Neural progenitor cell (in vitro differentiated cells): ENCODE data around the gene GDF7. TPM values are rescaled to one million over a fixed set of nuclear protein-coding genes. Genes with fewer than 3 reads are reported as not detected.
A peak's percentile ranks its signal among the peaks of the same experiment; 100 is the strongest.

Source experiments
- DNase-seq: peaks from one replicate; pipeline ENCODE4 v3.0.0-alpha.2; 2016; ENCODE audit warnings: low spot score
- H2AFZ ChIP-seq: fragments of 200-600 bp; sonication (generic); replicated peaks from 2 replicates; pipeline ENCODE4 v1.6.1; 2016; ENCODE audit warnings: antibody characterized with exemption
- H3F3A ChIP-seq: fragments of 200-600 bp; sonication (generic); 2 replicates; pipeline ENCODE4 v1.6.1; 2016; ENCODE audit warnings: antibody characterized with exemption, low read depth
- H3K27ac ChIP-seq: fragments of 200-600 bp; sonication (generic); 2 replicates; pipeline ENCODE4 v1.5.1; 2016; ENCODE audit warnings: mild to moderate bottlenecking
- H3K27me3 ChIP-seq: fragments of 200-600 bp; sonication (generic); 2 replicates; pipeline ENCODE4 v1.6.1; 2016; ENCODE audit warnings: mild to moderate bottlenecking, moderate library complexity
- H3K36me3 ChIP-seq: fragments of 200-600 bp; sonication (generic); 2 replicates; pipeline ENCODE4 v1.5.1; 2016
- H3K4me1 ChIP-seq: fragments of 200-600 bp; sonication (generic); 2 replicates; pipeline ENCODE4 v1.6.1; 2016; ENCODE audit warnings: mixed run types
- H3K4me2 ChIP-seq: fragments of 200-600 bp; sonication (generic); 2 replicates; pipeline ENCODE4 v1.6.1; 2016
- H3K4me3 ChIP-seq: fragments of 200-600 bp; sonication (generic); 2 replicates; pipeline ENCODE4 v1.5.1; 2016
- H3K79me2 ChIP-seq: fragments of 200-600 bp; sonication (generic); 2 replicates; pipeline ENCODE4 v1.6.1; 2016; ENCODE audit warnings: low read depth
- H3K9ac ChIP-seq: fragments of 200-600 bp; sonication (generic); 2 replicates; pipeline ENCODE4 v1.6.1; 2016
- H3K9me3 ChIP-seq: fragments of 200-600 bp; sonication (generic); 2 replicates; pipeline ENCODE4 v1.5.1; 2016; ENCODE audit warnings: low read depth
- H4K20me1 ChIP-seq: fragments of 200-600 bp; sonication (generic); 2 replicates; pipeline ENCODE4 v1.6.1; 2016; ENCODE audit warnings: low read depth
- H3K27ac Mint-ChIP-seq: 3 replicates; pipeline ENCODE4 v1.8.0; 2021; ENCODE audit warnings: mixed read lengths
- H3K27me3 Mint-ChIP-seq: 2 replicates; pipeline ENCODE4 v1.8.0; 2022; ENCODE audit warnings: low read depth, mild to moderate bottlenecking, inconsistent platforms, moderate library complexity, mixed read lengths; ENCODE audit not compliant: insufficient read depth
- H3K36me3 Mint-ChIP-seq: 3 replicates; pipeline ENCODE4 v1.8.0; 2021; ENCODE audit warnings: mixed read lengths
- H3K4me1 Mint-ChIP-seq: 3 replicates; pipeline ENCODE4 v1.8.0; 2021; ENCODE audit warnings: mixed read lengths
- H3K4me3 Mint-ChIP-seq: 3 replicates; pipeline ENCODE4 v1.8.0; 2021; ENCODE audit warnings: mild to moderate bottlenecking, moderate library complexity, mixed read lengths
- H3K9me3 Mint-ChIP-seq: 3 replicates; pipeline ENCODE4 v1.8.0; 2020; ENCODE audit warnings: mixed read lengths
- EZH2 ChIP-seq: fragments of 200-600 bp; sonication (generic); IDR thresholded peaks from 2 replicates; pipeline ENCODE4 v1.6.1; 2017; ENCODE audit warnings: antibody characterized with exemption, mild to moderate bottlenecking, moderate library complexity
- EZH2phosphoT487 ChIP-seq: fragments of 200-600 bp; sonication (generic); IDR thresholded peaks from 2 replicates; pipeline ENCODE4 v1.6.1; 2017; ENCODE audit warnings: antibody characterized with exemption
- total RNA-seq: library from RNA; depleted of rRNA; stranded (reverse); fragments of >200 nt; gene quantifications from 2 replicates; pipeline ENCODE4 v1.2.3, GENCODE V29; 2015; ENCODE audit warnings: low replicate concordance
- TF ChIP-seq, protein P1 (sequence below): fragments of 200-600 bp; sonication (generic); IDR thresholded peaks from 2 replicates; pipeline ENCODE4 v1.5.1; 2017; ENCODE audit warnings: antibody characterized with exemption, mild to moderate bottlenecking

Gene GDF7
- total RNA-seq, 1 donor from 2014 or later: not detected

DNA sequence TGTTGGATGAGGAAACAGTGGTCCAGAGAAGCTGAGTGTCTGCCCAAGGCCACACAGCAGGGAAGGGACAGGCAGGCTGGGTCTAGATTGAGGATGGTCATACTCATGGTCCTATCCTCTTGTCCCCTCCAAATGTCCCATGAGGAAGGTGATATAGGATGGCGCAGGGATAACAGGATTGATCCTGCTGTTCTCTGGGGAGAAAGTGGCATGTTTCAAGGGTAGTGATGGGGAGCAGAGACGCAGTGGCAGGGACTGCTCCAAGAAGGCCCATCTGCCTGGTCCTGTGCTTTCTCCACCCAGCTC is 40.6 kb upstream of the GDF7 start:
- Mint-ChIP-seq H3K27ac (peak overlapping the region; percentile 69), H3K4me3 (no peak overlapping the region), H3K27me3 (peaks cover 3% of the 10 kb centered on the region), H3K4me1 (peaks cover 53% of the 10 kb centered on the region), H3K9me3 (no peaks in the 10 kb centered on the region), H3K36me3 (peaks cover 3% of the 10 kb centered on the region)
- H3K79me2 ChIP-seq: no peaks in the 10 kb centered on the region
- H3F3A ChIP-seq: no peaks in the 10 kb centered on the region
- no peaks in the 10 kb centered on the region for H3K36me3 ChIP-seq
- no peaks in the 10 kb centered on the region for H3K27me3 ChIP-seq
- no peak overlapping the region for H2AFZ ChIP-seq
- H3K9me3 ChIP-seq: no peaks in the 10 kb centered on the region
- H3K9ac ChIP-seq: no peak overlapping the region
- no peak overlapping the region for H3K4me3 ChIP-seq
- no peak overlapping the region for H3K4me2 ChIP-seq
- no peak overlapping the region for H3K27ac ChIP-seq
- TF ChIP-seq EZH2 (no peak), EZH2phosphoT487 (no peak)
- TF ChIP-seq, protein P1, sequence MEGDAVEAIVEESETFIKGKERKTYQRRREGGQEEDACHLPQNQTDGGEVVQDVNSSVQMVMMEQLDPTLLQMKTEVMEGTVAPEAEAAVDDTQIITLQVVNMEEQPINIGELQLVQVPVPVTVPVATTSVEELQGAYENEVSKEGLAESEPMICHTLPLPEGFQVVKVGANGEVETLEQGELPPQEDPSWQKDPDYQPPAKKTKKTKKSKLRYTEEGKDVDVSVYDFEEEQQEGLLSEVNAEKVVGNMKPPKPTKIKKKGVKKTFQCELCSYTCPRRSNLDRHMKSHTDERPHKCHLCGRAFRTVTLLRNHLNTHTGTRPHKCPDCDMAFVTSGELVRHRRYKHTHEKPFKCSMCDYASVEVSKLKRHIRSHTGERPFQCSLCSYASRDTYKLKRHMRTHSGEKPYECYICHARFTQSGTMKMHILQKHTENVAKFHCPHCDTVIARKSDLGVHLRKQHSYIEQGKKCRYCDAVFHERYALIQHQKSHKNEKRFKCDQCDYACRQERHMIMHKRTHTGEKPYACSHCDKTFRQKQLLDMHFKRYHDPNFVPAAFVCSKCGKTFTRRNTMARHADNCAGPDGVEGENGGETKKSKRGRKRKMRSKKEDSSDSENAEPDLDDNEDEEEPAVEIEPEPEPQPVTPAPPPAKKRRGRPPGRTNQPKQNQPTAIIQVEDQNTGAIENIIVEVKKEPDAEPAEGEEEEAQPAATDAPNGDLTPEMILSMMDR: no peak
- no peak for DNase-seq
- peaks cover 7% of the 10 kb centered on the region for H3K4me1 ChIP-seq
- no peaks in the 10 kb centered on the region for H4K20me1 ChIP-seq

DNA sequence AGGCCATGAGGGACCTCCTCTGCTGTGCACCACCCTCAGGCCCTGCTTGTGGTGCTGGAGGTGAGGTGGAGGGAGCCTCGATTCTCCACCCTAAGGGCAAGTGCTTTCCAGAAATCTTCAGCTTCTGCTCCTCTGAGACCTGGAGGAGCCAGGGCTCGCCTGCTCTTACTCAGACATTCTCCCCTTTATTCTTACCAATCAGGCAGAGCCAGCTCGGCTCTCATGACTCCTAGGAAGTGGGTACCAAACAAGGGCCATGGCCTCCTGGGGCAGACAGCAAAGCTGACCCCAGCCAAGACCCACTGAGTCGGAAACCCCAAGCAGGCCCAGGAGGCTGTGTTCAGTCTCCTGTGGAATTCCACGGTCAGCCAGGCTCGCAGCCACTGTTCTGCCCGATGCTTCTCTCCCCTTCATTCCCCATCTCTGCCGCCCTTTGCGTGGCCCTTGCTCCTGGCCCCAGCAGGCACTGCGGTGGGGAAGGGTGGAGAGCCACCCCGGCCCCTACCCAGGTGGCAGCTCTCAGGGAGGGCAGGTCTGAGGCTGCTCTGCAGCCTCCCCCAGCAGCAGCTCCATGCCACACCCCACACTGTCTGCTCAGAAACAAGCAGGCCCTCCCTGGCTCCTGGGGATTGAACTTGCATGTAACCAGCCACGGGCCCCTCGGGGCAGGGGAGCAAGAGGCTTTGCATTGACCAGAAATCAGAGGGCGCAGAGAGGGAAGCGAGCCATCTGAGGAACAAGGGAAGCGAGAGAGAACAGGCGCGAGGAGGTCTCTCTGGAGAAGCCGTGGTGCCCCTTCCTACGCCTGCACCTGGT is 40.0 kb upstream of the GDF7 start:
- Histone ChIP-seq H3K27me3 (no peaks in the 10 kb centered on the region), H3K4me1 (peaks cover 2% of the 10 kb centered on the region), H3K4me2 (no peak overlapping the region), H3K79me2 (no peaks in the 10 kb centered on the region), H3K36me3 (no peaks in the 10 kb centered on the region), H3K9ac (no peak overlapping the region), H4K20me1 (no peaks in the 10 kb centered on the region), H3F3A (no peaks in the 10 kb centered on the region), H2AFZ (no peak overlapping the region), H3K4me3 (no peak overlapping the region), H3K27ac (no peak overlapping the region), H3K9me3 (no peaks in the 10 kb centered on the region)
- Mint-ChIP-seq H3K4me3 (no peak overlapping the region), H3K9me3 (no peaks in the 10 kb centered on the region), H3K27ac (peak overlapping the region; percentile 69), H3K4me1 (peaks cover 47% of the 10 kb centered on the region), H3K36me3 (peaks cover 3% of the 10 kb centered on the region), H3K27me3 (peaks cover 6% of the 10 kb centered on the region)
- TF ChIP-seq EZH2 (no peak), EZH2phosphoT487 (no peak)
- TF ChIP-seq, protein P1: no peak
- no peak for DNase-seq

DNA sequence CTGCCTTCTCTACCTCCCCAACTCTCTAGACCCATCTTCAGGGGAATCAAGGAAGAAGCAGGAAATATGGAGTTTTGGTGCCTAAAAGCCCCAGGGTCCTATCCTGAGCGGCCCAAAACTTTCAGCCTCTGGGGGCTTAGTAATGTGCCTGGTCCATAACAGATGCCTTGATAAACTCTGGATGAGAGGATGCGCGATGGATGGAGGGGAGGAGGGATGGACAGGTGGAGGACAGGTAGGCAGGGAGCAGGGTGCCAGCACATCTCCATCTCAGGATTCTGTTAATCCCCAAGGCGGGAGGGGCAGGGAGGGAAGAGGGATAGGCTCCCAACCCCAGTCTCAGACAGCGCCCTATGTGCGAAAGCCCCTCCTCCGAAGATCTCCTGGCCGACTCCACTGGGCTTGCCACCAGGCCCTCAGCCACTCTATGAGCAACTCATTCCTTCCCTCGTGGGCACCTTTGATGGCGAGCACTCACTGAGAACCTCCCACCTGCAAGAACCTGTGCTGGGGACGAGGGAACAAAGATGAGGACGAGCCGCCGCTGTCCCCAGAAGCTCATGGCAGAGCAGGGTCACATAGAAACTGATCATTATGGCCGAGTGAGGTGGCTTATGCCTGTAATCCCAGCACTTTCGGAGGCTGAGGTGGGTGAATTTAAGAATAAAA is 39.1 kb upstream of the GDF7 start:
- Histone ChIP-seq H3K27me3 (no peaks in the 10 kb centered on the region), H3K36me3 (no peaks in the 10 kb centered on the region), H3K9me3 (no peaks in the 10 kb centered on the region), H3F3A (no peaks in the 10 kb centered on the region), H3K4me2 (no peak overlapping the region), H2AFZ (no peak overlapping the region), H3K9ac (no peak overlapping the region), H3K79me2 (no peaks in the 10 kb centered on the region), H3K4me3 (no peak overlapping the region), H3K27ac (no peak overlapping the region), H4K20me1 (no peaks in the 10 kb centered on the region), H3K4me1 (no peaks in the 10 kb centered on the region)
- H3K36me3 Mint-ChIP-seq: peaks cover 3% of the 10 kb centered on the region
- TF ChIP-seq EZH2phosphoT487 (no peak), EZH2 (no peak)
- TF ChIP-seq, protein P1: no peak
- H3K27me3 Mint-ChIP-seq: peaks cover 6% of the 10 kb centered on the region
- H3K9me3 Mint-ChIP-seq: no peaks in the 10 kb centered on the region
- H3K27ac Mint-ChIP-seq: peak overlapping the region; percentile 69
- peaks cover 38% of the 10 kb centered on the region for H3K4me1 Mint-ChIP-seq
- peak overlapping the region; percentile 7 for H3K4me3 Mint-ChIP-seq
- no peak for DNase-seq
